Retinal pigment epithelial cell (primary cell): ENCODE measurements around the gene TRIAP1.

ENCODE experiments used
- DNase-seq: peaks from one replicate; pipeline ENCODE4 v3.0.0-alpha.2; 2010; ENCODE audit warnings: low read depth
- H3K4me3 ChIP-seq: 2 replicates; pipeline ENCODE4 v1.5.1; 2011; ENCODE audit warnings: mild to moderate bottlenecking, low read length, control low read depth, moderate library complexity
- CTCF ChIP-seq: conservative IDR thresholded peaks from 2 replicates; pipeline ENCODE4 v1.5.1; 2011; ENCODE audit warnings: low read depth, low read length, control low read depth, inconsistent platforms

The TRIAP1 gene

GRCh38 chr12:120425797-120426196 lies 20.4 kb downstream of the TRIAP1 start:
- DNase-seq = no peak
- TF ChIP-seq CTCF = no peak
- no peak overlapping the region for H3K4me3 ChIP-seq

DNA sequence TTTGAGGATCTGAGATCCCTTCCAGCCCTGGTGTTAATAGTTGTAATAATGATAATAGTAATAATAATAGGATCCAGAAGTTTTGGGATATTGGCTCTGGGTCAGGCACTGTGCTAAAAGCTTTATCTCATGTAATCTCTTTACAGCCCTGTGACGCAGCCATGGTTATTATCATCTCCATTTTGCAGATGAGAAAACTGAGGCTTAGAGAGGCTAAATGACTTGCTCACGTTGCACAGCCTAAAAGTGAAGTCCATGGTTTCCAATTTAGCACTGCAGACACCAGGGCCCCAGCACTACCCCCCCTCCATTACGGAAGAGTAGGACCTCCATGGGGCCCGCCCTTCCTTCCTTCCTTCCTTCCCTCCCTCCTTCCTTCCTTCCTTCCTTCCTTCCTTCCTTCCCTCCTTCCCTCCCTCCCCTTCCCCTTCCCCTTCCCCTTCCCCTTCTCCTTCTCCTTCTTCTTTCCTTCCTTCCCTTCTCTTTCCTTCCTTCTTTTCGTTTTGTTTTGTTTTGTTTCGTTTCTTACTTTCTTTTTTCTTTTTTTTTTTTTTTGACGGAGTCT lies 23.2 kb downstream of the TRIAP1 start:
- DNase-seq = no peak
- H3K4me3 ChIP-seq = no peak overlapping the region
- no peak for TF ChIP-seq CTCF

GRCh38 chr12:120421701-120422100 lies 24.5 kb downstream of the TRIAP1 start:
- no peak for TF ChIP-seq CTCF
- no peak overlapping the region for H3K4me3 ChIP-seq
- DNase-seq = no peak

- H3K4me3 ChIP-seq = no peak overlapping the region
- no peak for TF ChIP-seq CTCF
- DNase-seq = no peak
Measured at GRCh38 chr12:120417917-120418580, 28.1 kb downstream of the TRIAP1 start.

- no peak for TF ChIP-seq CTCF
- no peak overlapping the region for H3K4me3 ChIP-seq
- no peak for DNase-seq
Measured at GRCh38 chr12:120416490-120417216, 29.5 kb downstream of the TRIAP1 start.

DNA sequence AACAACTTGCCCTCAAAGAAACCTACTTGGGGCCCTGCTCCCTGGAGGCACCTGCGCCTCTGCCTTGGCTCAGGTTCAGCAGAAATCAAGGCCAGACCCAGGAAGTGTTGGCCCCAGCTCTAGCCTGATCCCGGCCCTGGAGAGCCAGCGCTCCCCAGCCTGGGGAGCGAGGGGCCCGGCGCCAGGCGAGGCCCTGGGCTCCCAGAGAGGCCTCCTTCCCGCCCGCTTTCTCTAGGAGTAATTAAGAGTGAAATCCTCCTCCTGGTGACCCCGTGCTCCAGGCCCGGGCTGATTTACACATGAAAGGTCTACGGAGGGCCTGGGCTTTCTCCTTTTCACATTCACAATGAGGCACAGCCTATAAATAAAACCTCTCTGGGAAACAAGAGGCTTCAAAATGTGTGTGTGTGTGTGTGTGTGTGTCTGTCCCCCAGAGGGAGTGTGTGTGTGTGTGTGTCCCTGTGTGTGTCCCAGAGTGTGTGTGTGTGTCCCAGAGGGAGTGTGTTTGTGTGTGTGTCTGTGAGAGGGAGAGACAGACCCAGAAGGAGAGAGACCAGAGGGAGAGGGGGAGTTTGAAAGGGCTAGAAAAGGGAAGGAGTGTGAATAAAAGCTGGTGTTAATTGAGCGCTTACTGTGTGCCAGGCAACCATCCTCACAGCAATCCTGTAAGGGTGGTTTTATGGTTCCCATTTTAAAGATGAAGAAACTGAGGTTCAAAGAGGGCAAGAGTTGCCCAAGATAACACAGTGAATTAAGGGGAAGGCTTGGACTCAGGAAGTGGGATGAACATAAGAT lies 32.1 kb downstream of the TRIAP1 start:
- DNase-seq = no peak
- TF ChIP-seq CTCF = no peak
- no peak overlapping the region for H3K4me3 ChIP-seq
